ENCODE data around the gene EHD1. TPM values are rescaled to one million over a fixed set of nuclear protein-coding genes. Genes with fewer than 3 reads are reported as not detected.

EHD1 gene
- total RNA-seq, 4 donors from 2014 or later: 66.4 to 226 (median 94.8) TPM

DNA sequence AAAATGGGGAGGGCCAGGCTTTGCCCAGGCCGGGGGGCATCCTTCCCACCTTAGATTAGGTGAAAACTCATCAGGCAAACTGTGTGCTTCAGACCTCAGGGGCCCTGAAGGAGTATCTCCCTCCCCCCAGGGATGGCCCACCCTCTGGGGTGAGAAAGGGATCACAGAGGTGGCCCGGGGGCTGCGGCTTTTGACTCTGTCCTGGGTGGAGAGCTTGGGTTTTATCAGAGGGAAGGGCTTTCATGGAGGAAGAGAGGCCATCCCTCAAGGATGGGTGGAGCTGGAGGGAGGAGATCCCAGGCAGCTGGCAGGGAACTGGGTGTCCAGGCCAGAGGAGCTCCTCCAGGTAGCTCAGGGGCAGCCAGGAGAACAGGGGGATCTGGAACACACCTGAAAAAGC, 43.0 kb upstream of the EHD1 start:
- ATAC-seq (ENCODE audit: low FRiP score) (no peak), DNase-seq (ENCODE audit: low spot score) (no peak)
- TF ChIP-seq, protein P1, sequence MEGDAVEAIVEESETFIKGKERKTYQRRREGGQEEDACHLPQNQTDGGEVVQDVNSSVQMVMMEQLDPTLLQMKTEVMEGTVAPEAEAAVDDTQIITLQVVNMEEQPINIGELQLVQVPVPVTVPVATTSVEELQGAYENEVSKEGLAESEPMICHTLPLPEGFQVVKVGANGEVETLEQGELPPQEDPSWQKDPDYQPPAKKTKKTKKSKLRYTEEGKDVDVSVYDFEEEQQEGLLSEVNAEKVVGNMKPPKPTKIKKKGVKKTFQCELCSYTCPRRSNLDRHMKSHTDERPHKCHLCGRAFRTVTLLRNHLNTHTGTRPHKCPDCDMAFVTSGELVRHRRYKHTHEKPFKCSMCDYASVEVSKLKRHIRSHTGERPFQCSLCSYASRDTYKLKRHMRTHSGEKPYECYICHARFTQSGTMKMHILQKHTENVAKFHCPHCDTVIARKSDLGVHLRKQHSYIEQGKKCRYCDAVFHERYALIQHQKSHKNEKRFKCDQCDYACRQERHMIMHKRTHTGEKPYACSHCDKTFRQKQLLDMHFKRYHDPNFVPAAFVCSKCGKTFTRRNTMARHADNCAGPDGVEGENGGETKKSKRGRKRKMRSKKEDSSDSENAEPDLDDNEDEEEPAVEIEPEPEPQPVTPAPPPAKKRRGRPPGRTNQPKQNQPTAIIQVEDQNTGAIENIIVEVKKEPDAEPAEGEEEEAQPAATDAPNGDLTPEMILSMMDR (IDR thresholded peaks at IDR 0.05): no peak

DNA sequence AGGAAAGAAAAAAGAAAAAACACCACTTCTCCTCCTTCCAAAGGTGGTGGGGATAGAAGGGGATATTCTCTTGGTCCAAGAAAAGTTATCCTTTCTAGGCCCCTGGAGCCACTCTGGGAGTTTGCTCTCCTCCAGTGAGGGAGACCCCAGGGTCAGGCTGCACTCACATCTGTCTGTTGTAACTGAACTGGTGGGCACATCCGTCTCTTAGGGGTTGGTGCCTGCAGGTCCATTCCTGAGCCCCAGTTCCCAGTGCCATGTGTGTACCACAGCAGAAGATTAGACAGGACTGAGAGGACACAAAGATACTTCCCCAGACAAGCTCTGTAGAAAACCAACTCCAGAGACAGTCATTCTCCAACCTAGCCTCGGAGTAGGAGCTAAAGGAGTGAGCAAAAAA, 41.7 kb upstream of the EHD1 start:
- no peak for DNase-seq (ENCODE audit: low spot score)

DNA sequence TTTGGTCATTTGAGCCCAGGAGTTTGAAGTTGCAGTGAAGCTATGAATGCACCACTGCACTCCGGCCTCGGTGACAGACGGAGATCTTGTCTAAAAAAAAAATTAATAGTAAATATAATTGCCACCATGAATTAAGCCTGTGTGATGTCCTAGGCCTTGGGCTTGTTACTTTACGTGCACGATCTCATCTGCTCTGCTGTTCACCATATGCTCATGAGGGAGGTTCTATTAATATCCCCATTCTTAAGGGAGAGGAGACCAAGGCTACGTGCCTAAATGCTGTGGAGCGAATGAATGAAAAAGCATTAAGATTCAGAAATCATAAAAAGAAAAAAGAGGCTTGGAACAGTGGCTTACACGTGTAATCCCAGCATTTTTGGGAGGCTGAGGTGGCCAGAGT, 41.2 kb upstream of the EHD1 start:
- no peak for ATAC-seq (ENCODE audit: low FRiP score)
- TF ChIP-seq, protein P1 (IDR thresholded peaks at IDR 0.05): no peak
- no peak for DNase-seq (ENCODE audit: low spot score)

More for the DNA sequence above, 41.7 kb upstream of the EHD1 start:
- ATAC-seq (ENCODE audit: low FRiP score): no peak
- TF ChIP-seq, protein P1 (IDR thresholded peaks at IDR 0.05): no peak

DNA sequence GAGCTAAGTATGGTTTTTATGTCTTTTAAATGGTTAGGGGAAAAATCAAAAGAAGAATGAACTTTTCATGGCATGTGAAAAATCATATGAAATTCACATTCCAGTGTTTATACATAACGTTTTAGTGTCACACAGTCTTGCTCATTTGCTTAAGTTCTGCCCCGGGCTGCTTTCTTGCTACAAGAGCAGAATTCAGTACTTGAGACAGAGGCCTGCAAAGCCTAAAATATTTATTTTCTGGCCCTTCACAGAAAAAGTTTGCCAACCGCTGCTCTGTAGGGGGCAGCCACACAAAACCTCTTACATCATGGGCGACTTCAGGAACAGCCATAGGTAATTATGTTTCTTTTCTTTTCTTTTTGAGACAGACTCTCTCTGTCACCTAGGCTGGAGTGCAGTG, 39.6 kb upstream of the EHD1 start:
- no peak for ATAC-seq (ENCODE audit: low FRiP score)
- DNase-seq (ENCODE audit: low spot score): no peak
- TF ChIP-seq, protein P1 (IDR thresholded peaks at IDR 0.05): no peak

DNA sequence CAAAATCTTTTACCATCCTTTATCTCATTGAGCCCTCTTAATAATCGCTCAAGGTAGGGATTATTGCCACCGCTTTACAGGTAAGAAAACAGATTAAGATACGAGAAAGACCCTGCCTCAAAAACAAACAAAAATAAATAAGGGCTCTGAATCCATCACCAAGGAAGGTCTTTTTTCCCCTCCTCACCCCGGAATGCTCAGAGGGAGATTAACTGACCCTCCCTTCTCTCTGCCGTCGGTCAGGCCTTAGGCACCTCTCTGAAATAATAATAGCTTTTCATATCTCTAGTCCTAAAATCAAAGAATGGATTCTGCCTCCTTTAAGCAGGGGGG, 39.2 kb upstream of the EHD1 start:
- DNase-seq (ENCODE audit: low spot score) (no peak), ATAC-seq (ENCODE audit: low FRiP score) (no peak)
- TF ChIP-seq, protein P1 (IDR thresholded peaks at IDR 0.05): no peak

DNA sequence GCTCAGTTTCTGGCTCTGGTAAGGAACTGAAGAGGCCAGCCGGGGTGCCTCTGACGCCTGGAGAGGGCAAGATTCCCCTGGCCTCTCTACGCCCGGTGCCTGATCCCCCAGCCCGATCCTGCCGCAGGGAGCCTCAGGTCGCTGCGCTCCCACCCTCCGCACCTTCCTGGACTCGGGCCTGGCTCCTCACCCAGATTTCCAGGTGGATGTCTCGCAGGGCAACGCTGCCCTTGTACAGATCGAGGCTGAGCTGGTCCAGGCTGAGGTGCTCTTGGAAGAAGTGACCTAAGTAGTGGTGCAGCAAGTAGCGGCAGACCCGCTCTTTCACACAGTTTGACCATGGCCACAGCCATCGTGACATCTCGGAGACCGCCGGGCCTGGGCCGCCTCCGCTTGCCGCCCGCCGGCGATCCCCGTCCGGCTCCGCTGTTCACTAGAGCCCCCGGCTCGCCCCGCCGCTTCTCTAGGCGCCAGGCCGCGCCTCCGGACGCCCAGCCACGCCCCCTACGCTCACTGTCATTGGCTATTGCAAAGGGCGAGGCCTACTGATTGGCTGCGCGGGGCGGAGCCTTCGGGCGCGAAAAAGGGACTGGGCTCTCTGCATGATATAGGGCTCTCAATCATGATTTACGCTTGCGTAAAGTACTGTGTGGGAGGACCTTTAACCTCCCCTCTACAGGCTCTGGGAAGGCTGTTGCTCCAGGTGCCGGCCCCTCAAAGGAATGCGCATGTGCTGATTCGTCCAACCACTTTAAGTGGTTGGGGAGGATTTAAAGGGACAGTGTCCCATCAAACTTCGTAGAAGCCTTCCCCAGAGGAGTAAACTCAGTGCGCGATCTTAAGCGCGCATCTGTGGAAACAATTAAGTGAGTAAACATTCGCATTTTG, 38.6 kb upstream of the EHD1 start, which contains the start of gene ATG2A:
TSS of gene ATG2A (minus strand) at position 435 of the 888 bp plus-strand sequence. CDS start at position 361, 74 bp downstream.
- TF ChIP-seq, protein P1 (IDR thresholded peaks at IDR 0.05): no peak
- ATAC-seq (ENCODE audit: low FRiP score): peak; percentile 96
- peak; percentile 98 for DNase-seq (ENCODE audit: low spot score)

Data from omental fat pad (tissue), 4 donors.